Liver (tissue), 9 donors: ENCODE measurements around the gene PPP1R26. TPM values are rescaled to one million over a fixed set of nuclear protein-coding genes. Genes with fewer than 3 reads are reported as not detected.
"Not testable (repeated sequence)": the region's sequence is repeated elsewhere in the genome, so short reads cannot be mapped to it uniquely, and the experiment has no call there.

Experiments
- DNase-seq: peaks from one replicate; pipeline ENCODE4 v3.0.0-alpha.2; 2017; ENCODE audit warnings: low spot score
- H3K27ac ChIP-seq, 2 donors: one replicate each; pipeline ENCODE4 v1.7.0; 2013; ENCODE audit warnings: inconsistent platforms in 2 of 2, low read length in 2 of 2, control low read depth in 1 of 2, low read depth in 1 of 2, mild to moderate bottlenecking in 1 of 2
- H3K27me3 ChIP-seq, 4 donors: one replicate each; pipeline versions ENCODE4 v1.6.1 to v1.7.0; 2013; ENCODE audit warnings: low read length in 3 of 4, inconsistent platforms in 1 of 4, mild to moderate bottlenecking in 1 of 4, moderate library complexity in 1 of 4; ENCODE audit not compliant: control insufficient read depth in 4 of 4, insufficient read depth in 4 of 4
- H3K36me3 ChIP-seq, 4 donors: one replicate each; pipeline versions ENCODE4 v1.6.1 to v1.7.0; 2013; ENCODE audit warnings: low read length in 3 of 4, mild to moderate bottlenecking in 3 of 4, low read depth in 1 of 4, moderate library complexity in 1 of 4; ENCODE audit not compliant: control insufficient read depth in 4 of 4, insufficient read depth in 3 of 4
- H3K4me1 ChIP-seq, 4 donors: one replicate each; pipeline versions ENCODE4 v1.6.1 to v1.7.0; 2013; ENCODE audit warnings: low read length in 3 of 4, mild to moderate bottlenecking in 3 of 4, moderate library complexity in 1 of 4; ENCODE audit not compliant: control insufficient read depth in 4 of 4, insufficient read depth in 4 of 4
- H3K4me3 ChIP-seq, 3 donors: one replicate each; pipeline versions ENCODE4 v1.6.1 to v1.7.0; 2013; ENCODE audit warnings: low read length in 3 of 3, control low read depth in 1 of 3, low read depth in 1 of 3, mild to moderate bottlenecking in 1 of 3
- H3K9ac ChIP-seq, 2 donors: one replicate each; pipeline ENCODE4 v1.7.0; 2013; ENCODE audit warnings: low read length in 2 of 2, mild to moderate bottlenecking in 2 of 2, moderate library complexity in 2 of 2, control low read depth in 1 of 2, low read depth in 1 of 2
- H3K9me3 ChIP-seq, 4 donors: one replicate each; pipeline versions ENCODE4 v1.6.1 to v1.7.0; 2013; ENCODE audit warnings: low read length in 3 of 4; ENCODE audit not compliant: control insufficient read depth in 4 of 4
- FOXA1 ChIP-seq: IDR thresholded peaks from 2 replicates; pipeline ENCODE4 v1.6.1; 2016; ENCODE audit warnings: antibody characterized with exemption
- FOXA2 ChIP-seq: IDR thresholded peaks from 2 replicates; pipeline ENCODE4 v1.6.1; 2016; ENCODE audit warnings: antibody characterized with exemption
- HNF4G ChIP-seq: IDR thresholded peaks from 2 replicates; pipeline ENCODE4 v1.6.1; 2016; ENCODE audit warnings: antibody characterized with exemption
- JUND ChIP-seq, 2 donors: IDR thresholded peaks; 2 replicates each; pipeline ENCODE4 v1.6.1; 2016; ENCODE audit warnings: antibody characterized with exemption in 2 of 2
- NR2F2 ChIP-seq: IDR thresholded peaks from 2 replicates; pipeline ENCODE4 v1.6.1; 2016; ENCODE audit warnings: antibody characterized with exemption
- RAD21 ChIP-seq, 2 donors: IDR thresholded peaks; 2 replicates each; pipeline ENCODE4 v1.6.1; 2016; ENCODE audit warnings: antibody characterized with exemption in 2 of 2, mild to moderate bottlenecking in 2 of 2
- RXRA ChIP-seq, 2 donors: IDR thresholded peaks; 2 replicates each; pipeline ENCODE4 v1.6.1; 2017 to 2018; ENCODE audit warnings: antibody characterized with exemption in 2 of 2, mild to moderate bottlenecking in 1 of 2
- TAF1 ChIP-seq: conservative IDR thresholded peaks from 2 replicates; pipeline ENCODE4 v1.6.1; 2016; ENCODE audit warnings: antibody characterized with exemption, mild to moderate bottlenecking
- WGBS: extraction: QIAGEN DNeasy Blood & Tissue Kit; methylation state at CpG from one replicate; pipeline ENCODE4 v1.1.7; 2013; 5-methylcytosine and 5-hydroxymethylcytosine counted together
- polyA plus RNA-seq, 2 donors: library from polyadenylated mRNA; stranded (reverse) in 1 of 2; unstranded in 1 of 2; fragments of 200-250 nt in 1 of 2; fragments of >200 nt in 1 of 2; fragmentation: Nextera tagmentation in 1 of 2; extraction: Ambion mirVana in 1 of 2; gene quantifications; one replicate each; pipeline versions ENCODE4 v1.2.1 to v1.2.3, GENCODE V29; 2013 to 2015
- total RNA-seq, 2 donors: library from RNA; depleted of rRNA; stranded (reverse); fragments of >200 nt; gene quantifications; one replicate each; pipeline ENCODE4 v1.2.3, GENCODE V29; 2014
- TF ChIP-seq, protein P1 (sequence below): fragments of 150-350 bp; IDR thresholded peaks from 2 replicates; pipeline ENCODE4 v1.5.1; 2017; ENCODE audit warnings: improper control_type of control experiment, low read depth, low read length; ENCODE audit not compliant: missing input control
- TF ChIP-seq, protein P2 (sequence below): IDR thresholded peaks from 2 replicates; pipeline ENCODE4 v1.6.1; 2016; ENCODE audit warnings: antibody characterized with exemption
- TF ChIP-seq, protein P3 (sequence below): IDR thresholded peaks from 2 replicates; pipeline ENCODE4 v1.6.1; 2016; ENCODE audit warnings: antibody characterized with exemption, mild to moderate bottlenecking
- TF ChIP-seq, protein P4 (sequence below): IDR thresholded peaks from 2 replicates; pipeline ENCODE4 v1.6.1; 2016; ENCODE audit warnings: antibody characterized with exemption
- donor health status: healthy.
- donor health status: healthy.
- donor health status: healthy.
- donor health status: healthy.
- donor health status: healthy.

Gene PPP1R26
- total and polyA plus RNA-seq, 4 donors = 1.5 to 9.5 (median 4.2) TPM

DNA sequence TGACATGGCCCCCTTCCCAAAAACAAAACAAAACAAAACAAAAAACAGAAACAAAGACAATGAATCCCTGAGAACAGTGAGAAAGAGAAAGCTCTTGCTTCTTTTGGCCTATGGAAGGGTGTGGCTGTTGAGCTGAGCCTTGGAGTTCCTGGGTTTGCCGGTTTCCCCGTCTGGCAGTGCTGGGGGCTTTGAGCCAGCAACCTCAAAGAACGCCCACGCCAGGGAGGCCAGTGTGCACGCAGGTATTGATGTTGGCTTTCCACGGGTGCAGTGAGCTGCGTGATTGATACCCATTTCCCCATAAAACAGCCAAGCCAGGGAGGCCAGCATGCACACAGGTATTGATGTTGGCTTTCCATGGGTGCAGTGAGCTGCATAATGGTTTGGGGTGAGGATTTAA is 33.3 kb downstream of the PPP1R26 start:
- H3K4me1 ChIP-seq = no peaks in the 10 kb centered on the region
- TF ChIP-seq, protein P1, sequence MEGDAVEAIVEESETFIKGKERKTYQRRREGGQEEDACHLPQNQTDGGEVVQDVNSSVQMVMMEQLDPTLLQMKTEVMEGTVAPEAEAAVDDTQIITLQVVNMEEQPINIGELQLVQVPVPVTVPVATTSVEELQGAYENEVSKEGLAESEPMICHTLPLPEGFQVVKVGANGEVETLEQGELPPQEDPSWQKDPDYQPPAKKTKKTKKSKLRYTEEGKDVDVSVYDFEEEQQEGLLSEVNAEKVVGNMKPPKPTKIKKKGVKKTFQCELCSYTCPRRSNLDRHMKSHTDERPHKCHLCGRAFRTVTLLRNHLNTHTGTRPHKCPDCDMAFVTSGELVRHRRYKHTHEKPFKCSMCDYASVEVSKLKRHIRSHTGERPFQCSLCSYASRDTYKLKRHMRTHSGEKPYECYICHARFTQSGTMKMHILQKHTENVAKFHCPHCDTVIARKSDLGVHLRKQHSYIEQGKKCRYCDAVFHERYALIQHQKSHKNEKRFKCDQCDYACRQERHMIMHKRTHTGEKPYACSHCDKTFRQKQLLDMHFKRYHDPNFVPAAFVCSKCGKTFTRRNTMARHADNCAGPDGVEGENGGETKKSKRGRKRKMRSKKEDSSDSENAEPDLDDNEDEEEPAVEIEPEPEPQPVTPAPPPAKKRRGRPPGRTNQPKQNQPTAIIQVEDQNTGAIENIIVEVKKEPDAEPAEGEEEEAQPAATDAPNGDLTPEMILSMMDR = no peak
- TF ChIP-seq RAD21 (IDR thresholded peaks at IDR 0.05) (no peak), HNF4G (no peak), FOXA1 (no peak), RXRA (IDR thresholded peaks at IDR 0.05) (no peak), NR2F2 (no peak)
- TF ChIP-seq, protein P2, sequence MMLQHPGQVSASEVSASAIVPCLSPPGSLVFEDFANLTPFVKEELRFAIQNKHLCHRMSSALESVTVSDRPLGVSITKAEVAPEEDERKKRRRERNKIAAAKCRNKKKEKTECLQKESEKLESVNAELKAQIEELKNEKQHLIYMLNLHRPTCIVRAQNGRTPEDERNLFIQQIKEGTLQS = no peak
- DNase-seq = no peak
- H3K36me3 ChIP-seq = no peaks in the 10 kb centered on the region
- no peak overlapping the region for H3K27ac ChIP-seq
- no peak overlapping the region for H3K9ac ChIP-seq
- H3K27me3 ChIP-seq = peaks cover 0 to 2% (median 0%) of the 10 kb centered on the region in 4 donors
- WGBS = 55% methylated on average over 7 of the region's 7 CpGs
- no peaks in the 10 kb centered on the region for H3K9me3 ChIP-seq
- no peak overlapping the region for H3K4me3 ChIP-seq

DNA sequence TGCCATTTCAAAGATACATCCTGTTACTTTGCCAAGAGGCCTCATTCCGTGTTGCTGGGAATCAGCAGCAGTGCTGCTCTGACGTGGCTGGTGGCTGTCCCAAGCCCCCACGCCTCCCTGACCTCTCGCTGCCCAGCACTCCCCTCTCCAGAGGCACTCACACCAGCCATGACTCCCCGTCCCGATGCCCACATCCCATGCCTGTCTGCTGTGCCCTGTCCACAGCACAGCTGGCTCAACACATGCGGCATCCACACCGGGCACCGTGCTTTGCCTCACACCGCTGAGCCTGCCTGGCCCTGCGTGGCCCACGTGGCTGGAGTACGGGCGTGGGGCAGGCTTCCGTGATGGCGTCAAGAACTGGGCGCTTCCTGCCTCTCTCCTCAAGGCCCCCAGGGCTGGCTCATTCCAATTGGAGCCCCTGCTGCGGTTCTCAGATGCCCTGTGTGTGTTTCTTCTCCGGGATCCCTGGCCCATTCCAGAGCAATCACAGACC is 33.8 kb downstream of the PPP1R26 start:
- Histone ChIP-seq H3K4me3 (no peak overlapping the region), H3K36me3 (no peaks in the 10 kb centered on the region), H3K9me3 (no peaks in the 10 kb centered on the region), H3K27ac (no peak overlapping the region), H3K4me1 (no peaks in the 10 kb centered on the region), H3K27me3 (peaks cover 0 to 2% (median 0%) of the 10 kb centered on the region in 4 donors), H3K9ac (no peak overlapping the region)
- WGBS = 76% methylated on average over 19 of the region's 19 CpGs
- no peak for TF ChIP-seq JUND (IDR thresholded peaks at IDR 0.05)
- no peak for TF ChIP-seq TAF1
- TF ChIP-seq, protein P3, sequence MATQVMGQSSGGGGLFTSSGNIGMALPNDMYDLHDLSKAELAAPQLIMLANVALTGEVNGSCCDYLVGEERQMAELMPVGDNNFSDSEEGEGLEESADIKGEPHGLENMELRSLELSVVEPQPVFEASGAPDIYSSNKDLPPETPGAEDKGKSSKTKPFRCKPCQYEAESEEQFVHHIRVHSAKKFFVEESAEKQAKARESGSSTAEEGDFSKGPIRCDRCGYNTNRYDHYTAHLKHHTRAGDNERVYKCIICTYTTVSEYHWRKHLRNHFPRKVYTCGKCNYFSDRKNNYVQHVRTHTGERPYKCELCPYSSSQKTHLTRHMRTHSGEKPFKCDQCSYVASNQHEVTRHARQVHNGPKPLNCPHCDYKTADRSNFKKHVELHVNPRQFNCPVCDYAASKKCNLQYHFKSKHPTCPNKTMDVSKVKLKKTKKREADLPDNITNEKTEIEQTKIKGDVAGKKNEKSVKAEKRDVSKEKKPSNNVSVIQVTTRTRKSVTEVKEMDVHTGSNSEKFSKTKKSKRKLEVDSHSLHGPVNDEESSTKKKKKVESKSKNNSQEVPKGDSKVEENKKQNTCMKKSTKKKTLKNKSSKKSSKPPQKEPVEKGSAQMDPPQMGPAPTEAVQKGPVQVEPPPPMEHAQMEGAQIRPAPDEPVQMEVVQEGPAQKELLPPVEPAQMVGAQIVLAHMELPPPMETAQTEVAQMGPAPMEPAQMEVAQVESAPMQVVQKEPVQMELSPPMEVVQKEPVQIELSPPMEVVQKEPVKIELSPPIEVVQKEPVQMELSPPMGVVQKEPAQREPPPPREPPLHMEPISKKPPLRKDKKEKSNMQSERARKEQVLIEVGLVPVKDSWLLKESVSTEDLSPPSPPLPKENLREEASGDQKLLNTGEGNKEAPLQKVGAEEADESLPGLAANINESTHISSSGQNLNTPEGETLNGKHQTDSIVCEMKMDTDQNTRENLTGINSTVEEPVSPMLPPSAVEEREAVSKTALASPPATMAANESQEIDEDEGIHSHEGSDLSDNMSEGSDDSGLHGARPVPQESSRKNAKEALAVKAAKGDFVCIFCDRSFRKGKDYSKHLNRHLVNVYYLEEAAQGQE = no peak
- TF ChIP-seq, protein P4, sequence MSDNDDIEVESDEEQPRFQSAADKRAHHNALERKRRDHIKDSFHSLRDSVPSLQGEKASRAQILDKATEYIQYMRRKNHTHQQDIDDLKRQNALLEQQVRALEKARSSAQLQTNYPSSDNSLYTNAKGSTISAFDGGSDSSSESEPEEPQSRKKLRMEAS = no peak
- no peak for TF ChIP-seq FOXA2
- DNase-seq = no peak

DNA sequence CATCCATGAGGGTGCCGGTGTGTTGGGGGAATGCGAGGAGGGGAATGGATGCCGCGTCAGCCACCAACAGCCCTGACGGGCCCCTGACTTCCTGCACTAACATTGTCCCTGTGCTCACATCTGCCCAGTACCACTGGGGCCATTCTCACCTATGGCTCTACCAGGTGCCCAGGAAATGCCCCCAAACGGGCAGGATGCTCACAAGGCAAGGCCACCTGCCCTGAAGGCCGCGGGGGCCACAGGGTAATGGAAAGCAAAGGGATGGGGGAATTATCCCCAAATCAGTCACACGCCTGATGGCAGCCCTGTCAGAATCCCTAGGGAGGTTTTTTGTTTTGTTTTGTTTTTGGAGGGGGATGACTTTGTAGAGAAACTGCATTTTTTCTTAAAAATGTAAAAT is 34.3 kb downstream of the PPP1R26 start:
- H3K36me3 ChIP-seq, H3K4me3 ChIP-seq, H3K9ac ChIP-seq, H3K9me3 ChIP-seq, H3K27ac ChIP-seq, H3K4me1 ChIP-seq, H3K27me3 ChIP-seq, DNase-seq: not testable (repeated sequence)
- 86% methylated on average over 9 of the region's 9 CpGs for WGBS
